GM10266 (cell line): ENCODE results near the gene XPO1.
"Not testable (repeated sequence)": the region's sequence is repeated elsewhere in the genome, so short reads cannot be mapped to it uniquely, and the experiment has no call there.

ENCODE experiments used
- DNase-seq: peaks from one replicate; pipeline ENCODE4 v3.0.0; 2012; ENCODE audit errors: extremely low spot score
- CTCF ChIP-seq: IDR thresholded peaks from 2 replicates; pipeline ENCODE4 v1.5.1; 2012; ENCODE audit warnings: mild to moderate bottlenecking, low read depth; ENCODE audit not compliant: control insufficient read depth, insufficient read depth; ENCODE audit errors: missing control alignments

The XPO1 gene

DNA sequence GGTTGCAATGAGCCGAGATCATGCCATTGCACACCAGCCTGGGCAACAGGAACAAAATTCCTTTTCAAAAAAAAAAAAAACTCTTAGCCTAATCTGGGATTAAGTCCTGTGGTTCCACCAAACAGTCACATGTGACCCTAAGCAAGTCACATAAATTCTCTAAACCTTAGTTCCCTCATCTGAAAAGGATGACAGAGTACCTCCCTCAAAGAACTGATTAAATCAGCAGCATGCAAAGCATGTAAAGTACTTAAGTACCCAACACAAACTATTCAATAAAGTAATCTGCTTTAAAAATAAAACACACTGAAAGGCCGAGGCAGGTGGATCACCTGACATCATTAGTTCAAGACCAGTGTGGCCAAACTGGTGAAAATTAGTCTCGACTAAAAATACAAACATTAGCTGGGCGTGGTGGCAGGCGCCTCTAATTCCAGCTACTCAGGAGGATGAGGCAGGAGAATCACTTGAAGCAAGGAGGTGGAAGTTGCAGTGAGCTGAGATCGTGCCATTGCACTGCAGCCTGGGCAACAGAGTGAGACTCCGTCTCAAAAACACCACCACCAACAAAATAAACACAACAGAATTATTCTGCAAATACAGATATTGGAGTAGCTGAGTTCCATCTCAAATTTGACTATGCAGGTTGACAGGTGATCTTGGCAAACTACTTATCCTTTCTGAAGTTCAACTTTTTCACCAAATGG lies 74.2 kb downstream of the XPO1 start:
- no peak for TF ChIP-seq CTCF
- no peak for DNase-seq

- no peak for TF ChIP-seq CTCF
- DNase-seq = no peak
Observed at GRCh38 chr2:61461404-61461803, 76.8 kb downstream of the XPO1 start.

- TF ChIP-seq CTCF = no peak
- no peak for DNase-seq
Observed at GRCh38 chr2:61460163-61460562, 78.0 kb downstream of the XPO1 start.

DNA sequence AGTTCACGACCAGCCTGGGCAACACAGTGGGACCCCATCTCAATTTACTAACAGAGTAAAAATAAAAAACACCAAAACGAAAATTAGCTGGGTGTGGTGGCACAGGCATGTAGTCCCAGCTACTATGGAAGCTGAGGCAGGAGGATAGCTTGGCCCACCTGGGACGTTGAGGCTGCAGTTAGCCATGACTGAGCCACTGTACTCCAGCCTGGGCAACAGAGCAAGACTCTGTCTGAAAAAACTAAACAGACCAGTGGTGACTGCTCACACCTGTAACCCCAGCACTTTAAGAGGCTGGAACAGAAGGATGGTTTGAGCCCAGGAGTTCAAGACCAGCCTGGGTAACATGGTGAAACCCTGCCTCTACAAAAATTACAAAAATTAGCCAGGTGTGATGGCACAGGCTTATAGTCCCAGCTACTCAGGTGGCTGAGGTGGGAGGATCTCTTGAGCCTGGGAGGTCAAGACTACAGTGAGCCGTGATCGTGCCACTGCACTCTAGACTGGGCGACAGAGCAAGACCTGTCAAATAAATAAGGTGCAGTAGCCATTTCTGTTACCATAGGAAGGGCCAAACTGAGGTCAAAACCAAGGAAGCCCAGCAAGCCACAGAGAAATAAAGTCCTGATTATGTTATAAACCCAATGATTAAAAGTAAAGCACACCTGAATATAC lies 81.3 kb downstream of the XPO1 start:
- no peak for DNase-seq
- TF ChIP-seq CTCF = no peak

- DNase-seq = no peak
- TF ChIP-seq CTCF = no peak
Observed at GRCh38 chr2:61456070-61456745, 81.9 kb downstream of the XPO1 start.

DNA sequence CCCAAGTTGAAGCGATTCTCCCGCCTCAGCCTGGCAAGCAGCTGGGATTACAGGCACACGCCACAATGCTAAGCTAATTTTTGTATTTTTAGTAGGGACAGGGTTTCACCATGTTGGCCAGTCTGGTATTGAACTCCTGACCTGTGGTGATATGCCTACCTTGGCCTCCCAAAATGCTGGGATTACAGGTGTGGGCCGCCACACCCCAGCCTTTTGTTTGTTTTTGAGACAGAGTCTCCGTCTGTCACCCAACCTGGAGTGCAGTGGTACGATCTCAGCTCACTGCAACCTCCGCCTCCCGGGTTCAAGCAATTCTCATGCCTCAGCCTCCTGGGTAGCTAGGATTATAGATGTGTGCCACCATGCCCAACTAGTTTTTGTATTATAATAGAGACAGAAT lies 83.2 kb downstream of the XPO1 start:
- DNase-seq = not testable (repeated sequence)

- TF ChIP-seq CTCF = no peak
- DNase-seq = no peak
Observed at GRCh38 chr2:61454383-61454782, 83.8 kb downstream of the XPO1 start.

GRCh38 chr2:61452392-61452791 lies 85.8 kb downstream of the XPO1 start:
- no peak for DNase-seq
- no peak for TF ChIP-seq CTCF
